Thoracic aorta (tissue), 2 donors: Measurements from ENCODE around the gene NR1D2. TPM values are rescaled to one million over a fixed set of nuclear protein-coding genes. Genes with fewer than 3 reads are reported as not detected.
A peak's percentile ranks its signal among the peaks of the same experiment; 100 is the strongest.

Source experiments
- ATAC-seq: fragments of 150-250 bp; one replicate; pipeline ENCODE4 v1.8.0; 2017; ENCODE audit warnings: low read depth; ENCODE audit not compliant: insufficient number of reproducible peaks, low FRiP score
- DNase-seq: peaks from one replicate; pipeline ENCODE4 v3.0.0-alpha.2; 2020; ENCODE audit warnings: low spot score
- H3K27ac ChIP-seq, 2 donors: fragments of 200-600 bp; sonication (generic); 1 replicate in 1 of 2; 2 replicates in 1 of 2; pipeline ENCODE4 v1.5.1; 2016; ENCODE audit warnings: mild to moderate bottlenecking in 2 of 2, moderate library complexity in 2 of 2
- H3K27me3 ChIP-seq: fragments of 200-600 bp; sonication (generic); replicated peaks from 2 replicates; pipeline ENCODE4 v1.6.0; 2016; ENCODE audit warnings: mild to moderate bottlenecking; ENCODE audit not compliant: insufficient read depth
- H3K36me3 ChIP-seq: fragments of 200-600 bp; sonication (generic); one replicate; pipeline ENCODE4 v1.5.1; 2016
- H3K4me1 ChIP-seq, 2 donors: fragments of 200-600 bp; sonication (generic); 1 replicate in 1 of 2; 2 replicates in 1 of 2; pipeline versions ENCODE4 v1.5.1 to v1.6.0; 2016; ENCODE audit warnings: low read depth in 2 of 2, mild to moderate bottlenecking in 1 of 2; ENCODE audit not compliant: control insufficient read depth in 1 of 2
- H3K4me3 ChIP-seq: fragments of 200-600 bp; sonication (generic); 2 replicates; pipeline ENCODE4 v1.5.1; 2016; ENCODE audit warnings: mild to moderate bottlenecking
- H3K9me3 ChIP-seq: fragments of 200-600 bp; sonication (generic); 2 replicates; pipeline ENCODE4 v1.5.1; 2016
- total RNA-seq, 2 donors: library from RNA; depleted of rRNA; stranded (reverse); fragments of >200 nt; gene quantifications; one replicate each; pipeline versions ENCODE4 v1.1.0 to v1.2.3, GENCODE V29; 2016
- TF ChIP-seq, protein P1 (sequence below): fragments of 200-600 bp; sonication (generic); IDR thresholded peaks from one replicate; pipeline ENCODE4 v1.5.1; 2019; ENCODE audit warnings: antibody characterized with exemption

NR1D2 gene
- total RNA-seq, 2 donors from 2014 or later, result 33.0 to 41.6 TPM

DNA sequence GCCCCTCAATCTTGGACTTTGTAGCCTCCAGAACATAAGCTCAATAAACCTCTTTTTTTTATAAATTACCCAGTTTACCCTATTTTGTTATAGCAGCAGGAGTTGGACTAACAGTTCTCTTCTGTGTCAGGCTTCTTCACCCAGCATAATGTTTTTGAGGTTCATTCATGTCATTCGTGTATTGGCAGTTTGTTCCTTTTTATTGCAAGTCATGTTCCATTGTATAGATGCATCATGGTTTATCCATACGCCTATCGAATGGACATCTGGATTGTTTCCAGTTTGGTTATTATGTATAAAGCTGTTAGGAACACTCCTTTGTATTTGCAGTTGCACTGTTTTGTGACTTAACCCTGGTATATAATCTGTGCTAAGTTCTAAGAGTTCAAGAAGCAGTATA is 39.8 kb downstream of the NR1D2 start:
- ATAC-seq (no peak), DNase-seq (no peak)
- peaks cover 9 to 26% of the 10 kb centered on the region in 2 donors for H3K4me1 ChIP-seq
- H3K9me3 ChIP-seq, result no peaks in the 10 kb centered on the region
- TF ChIP-seq, protein P1, sequence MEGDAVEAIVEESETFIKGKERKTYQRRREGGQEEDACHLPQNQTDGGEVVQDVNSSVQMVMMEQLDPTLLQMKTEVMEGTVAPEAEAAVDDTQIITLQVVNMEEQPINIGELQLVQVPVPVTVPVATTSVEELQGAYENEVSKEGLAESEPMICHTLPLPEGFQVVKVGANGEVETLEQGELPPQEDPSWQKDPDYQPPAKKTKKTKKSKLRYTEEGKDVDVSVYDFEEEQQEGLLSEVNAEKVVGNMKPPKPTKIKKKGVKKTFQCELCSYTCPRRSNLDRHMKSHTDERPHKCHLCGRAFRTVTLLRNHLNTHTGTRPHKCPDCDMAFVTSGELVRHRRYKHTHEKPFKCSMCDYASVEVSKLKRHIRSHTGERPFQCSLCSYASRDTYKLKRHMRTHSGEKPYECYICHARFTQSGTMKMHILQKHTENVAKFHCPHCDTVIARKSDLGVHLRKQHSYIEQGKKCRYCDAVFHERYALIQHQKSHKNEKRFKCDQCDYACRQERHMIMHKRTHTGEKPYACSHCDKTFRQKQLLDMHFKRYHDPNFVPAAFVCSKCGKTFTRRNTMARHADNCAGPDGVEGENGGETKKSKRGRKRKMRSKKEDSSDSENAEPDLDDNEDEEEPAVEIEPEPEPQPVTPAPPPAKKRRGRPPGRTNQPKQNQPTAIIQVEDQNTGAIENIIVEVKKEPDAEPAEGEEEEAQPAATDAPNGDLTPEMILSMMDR, result no peak
- no peak overlapping the region for H3K27ac ChIP-seq
- H3K27me3 ChIP-seq, result no peaks in the 10 kb centered on the region
- no peaks in the 10 kb centered on the region for H3K36me3 ChIP-seq
- H3K4me3 ChIP-seq, result no peak overlapping the region

DNA sequence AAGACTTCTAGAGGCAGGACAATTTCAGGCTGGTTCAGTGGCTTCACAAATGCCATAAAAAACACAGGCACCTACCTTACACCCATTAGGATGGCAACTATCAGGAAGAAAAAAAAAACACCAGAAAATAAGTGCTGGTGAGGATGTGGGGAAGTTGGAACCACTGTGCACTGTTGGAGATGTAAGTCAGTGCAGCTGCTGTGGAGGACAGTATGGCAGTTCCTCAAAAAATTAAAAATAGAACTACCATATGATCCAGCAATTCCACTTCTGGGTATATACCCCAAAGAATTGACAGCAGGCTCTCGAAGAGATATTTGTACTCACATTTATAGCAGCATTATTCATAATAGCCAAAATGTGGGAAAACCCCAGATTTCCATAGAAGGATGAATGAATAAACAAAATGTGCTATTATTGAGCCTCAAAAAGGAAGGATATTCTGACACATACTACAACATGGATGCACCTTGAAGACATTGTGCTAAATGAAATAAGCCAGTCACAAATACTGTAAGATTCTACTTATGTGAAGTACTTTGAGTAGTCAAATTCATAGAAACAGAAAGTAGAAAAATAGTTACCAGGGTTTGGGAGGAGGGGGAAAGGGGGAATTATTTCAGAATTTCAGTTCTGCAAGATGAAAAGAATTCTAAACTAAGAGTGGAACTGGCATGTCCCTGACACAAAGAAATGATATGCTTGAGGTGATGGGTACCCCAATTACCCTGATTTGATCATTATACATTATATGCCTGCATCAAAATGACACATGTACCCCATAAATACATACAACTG is 40.9 kb downstream of the NR1D2 start:
- H3K27ac ChIP-seq, result no peak overlapping the region
- H3K4me3 ChIP-seq, result no peak overlapping the region
- peaks cover under 1 to 16% of the 10 kb centered on the region in 2 donors for H3K4me1 ChIP-seq
- no peak for ATAC-seq
- TF ChIP-seq, protein P1, result no peak
- no peaks in the 10 kb centered on the region for H3K27me3 ChIP-seq
- no peaks in the 10 kb centered on the region for H3K9me3 ChIP-seq
- no peak for DNase-seq
- H3K36me3 ChIP-seq, result no peaks in the 10 kb centered on the region

DNA sequence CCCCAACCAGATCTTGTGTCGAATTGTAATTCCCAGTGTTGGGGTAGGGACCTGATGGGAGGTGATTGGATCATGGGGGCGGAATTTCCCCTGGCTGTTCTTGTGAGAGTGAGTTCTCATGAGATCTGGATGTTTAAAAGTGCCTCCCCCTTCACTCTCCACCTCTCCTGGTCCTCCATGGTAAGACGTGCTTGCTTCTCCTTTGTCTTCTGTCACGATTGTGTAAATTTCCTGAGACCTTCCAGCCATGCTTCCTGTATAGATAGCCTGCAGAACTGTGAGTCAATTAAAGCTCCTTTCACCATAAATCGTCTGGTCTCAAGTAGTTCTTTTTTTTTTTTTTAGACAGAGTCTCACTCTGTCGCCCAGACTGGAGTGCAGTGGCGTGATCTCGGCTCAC is 42.3 kb downstream of the NR1D2 start:
- Histone ChIP-seq H3K4me1 (peaks cover 11 to 15% of the 10 kb centered on the region in 2 donors), H3K27me3 (no peaks in the 10 kb centered on the region), H3K27ac (no peak overlapping the region), H3K4me3 (no peak overlapping the region), H3K36me3 (no peaks in the 10 kb centered on the region), H3K9me3 (no peaks in the 10 kb centered on the region)
- DNase-seq (no peak), ATAC-seq (no peak)
- TF ChIP-seq, protein P1, result no peak

DNA sequence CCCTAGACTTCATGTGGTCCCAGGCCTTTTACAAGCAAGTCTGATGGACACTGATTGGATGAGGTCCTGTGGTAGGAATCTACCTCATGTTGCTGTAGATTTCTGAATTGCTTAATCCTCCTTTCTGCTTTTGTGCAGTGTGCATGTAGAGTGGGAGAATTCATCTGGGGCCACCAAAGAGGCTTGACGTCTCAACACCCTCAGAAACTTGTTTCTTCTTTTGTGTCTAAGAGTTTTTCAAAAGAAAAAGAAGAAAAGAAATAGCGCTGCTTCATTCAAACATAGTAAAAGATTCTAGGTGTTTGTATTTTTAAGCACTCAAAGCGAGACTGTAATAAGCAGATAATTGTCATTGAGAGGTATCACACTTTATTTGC is 46.2 kb downstream of the NR1D2 start:
- no peaks in the 10 kb centered on the region for H3K36me3 ChIP-seq
- no peak overlapping the region for H3K4me3 ChIP-seq
- ATAC-seq, result no peak
- peak overlapping the region in 1 of 2 donors; percentile 14 for H3K27ac ChIP-seq
- TF ChIP-seq, protein P1, result no peak
- peaks cover 28 to 44% of the 10 kb centered on the region in 2 donors for H3K4me1 ChIP-seq
- DNase-seq, result no peak
- no peaks in the 10 kb centered on the region for H3K27me3 ChIP-seq
- no peaks in the 10 kb centered on the region for H3K9me3 ChIP-seq

DNA sequence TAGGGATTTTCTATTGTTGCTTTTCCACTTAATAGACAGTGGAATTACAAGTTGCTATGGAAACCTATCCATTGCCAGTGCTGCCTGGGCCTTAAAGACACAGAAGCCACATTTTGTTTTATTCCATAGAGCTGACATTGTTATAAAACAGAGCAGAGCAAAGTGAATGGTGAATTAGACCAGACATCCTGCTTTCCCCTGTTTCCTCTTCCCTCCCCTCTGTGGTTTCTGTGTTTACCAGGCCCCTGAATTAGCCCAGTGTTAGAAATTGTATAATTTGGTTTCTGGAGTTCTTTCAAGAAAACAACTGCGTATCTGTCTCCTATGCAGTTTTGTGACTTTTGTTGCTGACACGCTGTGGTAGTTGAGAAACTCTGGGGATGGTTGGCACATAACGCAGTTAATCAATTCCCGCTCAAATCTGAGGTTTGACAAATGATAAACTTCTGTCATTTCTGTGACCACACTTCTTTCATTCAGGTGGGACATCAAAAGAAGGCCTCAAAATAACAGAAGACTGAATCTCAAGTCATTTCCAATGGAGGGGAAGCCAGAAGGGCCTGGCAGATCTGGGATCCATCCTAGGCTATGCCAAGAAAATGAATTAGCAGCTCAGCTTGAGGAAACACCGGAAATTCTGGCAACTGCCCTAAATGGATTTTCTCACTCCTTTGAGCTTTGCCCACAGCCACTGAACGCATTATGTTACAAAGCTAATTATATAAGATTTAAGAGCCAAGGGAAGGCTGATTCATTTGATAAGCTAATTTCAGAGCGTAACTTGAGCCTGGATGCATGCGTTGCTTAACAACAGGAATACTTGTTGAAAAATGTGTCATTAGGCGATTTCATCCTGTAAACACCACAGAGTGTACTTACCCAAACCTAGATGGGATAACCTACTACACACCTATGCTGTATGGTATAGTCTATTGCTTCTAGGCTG is 46.9 kb downstream of the NR1D2 start:
- peak overlapping the region; percentile 14 to 18 for H3K27ac ChIP-seq
- TF ChIP-seq, protein P1, result no peak
- DNase-seq, result no peak
- no peak overlapping the region for H3K4me3 ChIP-seq
- ATAC-seq, result no peak
- H3K27me3 ChIP-seq, result no peaks in the 10 kb centered on the region
- H3K36me3 ChIP-seq, result no peaks in the 10 kb centered on the region
- no peaks in the 10 kb centered on the region for H3K9me3 ChIP-seq
- H3K4me1 ChIP-seq, result peaks cover 28 to 45% of the 10 kb centered on the region in 2 donors
